GM12878 (cell line): ENCODE measurements around the gene PHPT1. TPM values are rescaled to one million over a fixed set of nuclear protein-coding genes. Genes with fewer than 3 reads are reported as not detected.

Source experiments
- E2F8 ChIP-seq: fragments of 450-650 bp; IDR thresholded peaks from 2 replicates; pipeline ENCODE4 v1.6.1; 2018; ENCODE audit warnings: mild to moderate bottlenecking, low read depth, moderate library complexity; ENCODE audit not compliant: partially characterized antibody
- ETV6 ChIP-seq, 2 experiments: fragments of 450-650 bp in 1 of 2; IDR thresholded peaks in 1 of 2; conservative IDR thresholded peaks in 1 of 2; 2 replicates each; pipeline ENCODE4 v1.6.1; 2014; ENCODE audit warnings: antibody characterized with exemption in 1 of 2, borderline replicate concordance in 1 of 2, low read depth in 1 of 2, mild to moderate bottlenecking in 1 of 2, moderate library complexity in 1 of 2
- MAX ChIP-seq: IDR thresholded peaks from 2 replicates; pipeline ENCODE4 v1.6.1; 2012; ENCODE audit warnings: low read depth, low read length, improper control_type of control experiment
- MXI1 ChIP-seq: fragments of 150-350 bp; IDR thresholded peaks from 2 replicates; pipeline ENCODE4 v1.6.1; 2011; ENCODE audit warnings: low read depth, mild to moderate bottlenecking, inconsistent platforms, low read length, improper control_type of control experiment
- PML ChIP-seq: IDR thresholded peaks from 2 replicates; pipeline ENCODE4 v1.6.1; 2012; ENCODE audit warnings: low read length, inconsistent platforms
- SP1 ChIP-seq: IDR thresholded peaks from one replicate; pipeline ENCODE4 v1.6.1; 2011; ENCODE audit warnings: low read depth, low read length
- TCF12 ChIP-seq: IDR thresholded peaks from 2 replicates; pipeline ENCODE4 v1.6.1; 2011; ENCODE audit warnings: low read depth, mild to moderate bottlenecking, low read length
- USF1 ChIP-seq: IDR thresholded peaks from 2 replicates; pipeline ENCODE4 v1.6.1; 2011; ENCODE audit warnings: borderline replicate concordance, low read depth, mild to moderate bottlenecking, moderate library complexity, mixed read lengths, low read length; ENCODE audit not compliant: insufficient read depth; ENCODE audit errors: extremely low read length
- USF2 ChIP-seq: IDR thresholded peaks from 2 replicates; pipeline ENCODE4 v1.6.1; 2011; ENCODE audit warnings: low read depth, low read length, improper control_type of control experiment, borderline replicate concordance
- WRNIP1 ChIP-seq: IDR thresholded peaks from 2 replicates; pipeline ENCODE4 v1.6.1; 2011; ENCODE audit warnings: low read depth, low read length, improper control_type of control experiment, borderline replicate concordance
- ZBTB4 ChIP-seq: fragments of 450-650 bp; formaldehyde crosslinking; IDR thresholded peaks from 2 replicates; pipeline ENCODE4 v1.4.0; 2022; ENCODE audit warnings: mild to moderate bottlenecking, moderate library complexity
- polyA plus RNA-seq, 11 experiments: library from polyadenylated mRNA; depleted of rRNA in 4 of 11; unstranded in 6 of 11; stranded (reverse) in 5 of 11; fragments of >200 nt; fragmentation: Nextera tagmentation in 4 of 11; fragmentation: Illumina TruSeq in 1 of 11; extraction: Ambion mirVana in 4 of 11; extraction: Trizol in 1 of 11; gene quantifications; 1 replicate in 1 of 11; 2 replicates in 10 of 11; pipeline versions ENCODE4 v1.2.1 to v1.2.3, GENCODE V29; 2011 to 2016; ENCODE audit warnings: inconsistent platforms in 2 of 11, missing spikeins in 2 of 11, low read depth in 1 of 11
- total RNA-seq, 4 experiments: library from RNA; depleted of rRNA in 3 of 4; stranded (reverse); fragments of >200 nt in 3 of 4; fragmentation: Illumina TruSeq in 1 of 4; extraction: Trizol in 1 of 4; gene quantifications; 2 replicates each; pipeline versions ENCODE4 v1.2.1 to v1.2.3, GENCODE V29; 2013 to 2021

The PHPT1 gene
- total and polyA plus RNA-seq, 10 of the 15 experiments (the other 5 are each of a cell fraction or from before 2014, with no cell fraction given): 56.2 to 323 (median 140) TPM

GRCh38 chr9:136849038-136849959 lies at the start of gene PHPT1 (continued):
- TF ChIP-seq E2F8: peak; percentile 67
- no peak for TF ChIP-seq ZBTB4
- TF ChIP-seq MAX: no peak; the same call in 1 of the 2 replicates
- TF ChIP-seq USF2: peak; percentile 53
- TF ChIP-seq PML: peak; percentile 65; the same call in 1 of the 2 replicates
- no peak for TF ChIP-seq WRNIP1
- peak; percentile 70 for TF ChIP-seq USF1
- TF ChIP-seq ETV6 (conservative IDR thresholded peaks at IDR 0.05 in 1 of 2, IDR thresholded peaks at IDR 0.05 in 1 of 2; ENCODE audit: borderline replicate concordance in 1 of 2, low read depth in 1 of 2): no peak
- TF ChIP-seq TCF12: no peak
- TF ChIP-seq MXI1: peak; percentile 75; the same call in 1 of the 2 replicates
- peak; percentile 100 for TF ChIP-seq SP1
